ENCODE results near the gene HEMGN.
A peak's percentile ranks its signal among the peaks of the same experiment; 100 is the strongest.

The HEMGN gene

GRCh38 chr9:97984188-97985057 lies 46.5 kb upstream of the HEMGN start:
- peaks cover 5% of the 10 kb centered on the region for H3K79me1 ChIP-seq (ENCODE audit: low read depth, low read length)
- WGBS, 2 donors (ENCODE audit: extremely low coverage in 2 of 2, insufficient read length in 2 of 2, insufficient replicate concordance in 1 of 2) = no CpG with 5 or more reads among the region's 116 CpGs

GRCh38 chr9:97983589-97984187 lies 45.7 kb upstream of the HEMGN start:
- Histone ChIP-seq H2BK15ac (ENCODE audit: low read length) (peak overlapping the region; percentile 89), H3K27me3 (ENCODE audit: control insufficient read depth in 3 of 3, insufficient read depth in 3 of 3, low read depth in 1 of 3, low read length in 3 of 3) (peaks cover 0 to 34% (median 5%) of the 10 kb centered on the region in 3 experiments)

More at GRCh38 chr9:97984188-97985057, 46.5 kb upstream of the HEMGN start:
- H3K27ac ChIP-seq (replicated peaks; ENCODE audit: low read length) = peak overlapping the region; percentile 81
- H2BK120ac ChIP-seq (ENCODE audit: low read depth, low read length) = peak overlapping the region; percentile 40
- H3K4me2 ChIP-seq (ENCODE audit: insufficient read depth, low read length, poor library complexity, severe bottlenecking) = peak overlapping the region; percentile 78
- H2BK5ac ChIP-seq (ENCODE audit: low read length) = peak overlapping the region; percentile 27
- peaks cover 0 to 4% of the 10 kb centered on the region in 2 donors for H3K9me3 ChIP-seq (replicated peaks in 1 of 2; ENCODE audit: control insufficient read depth in 2 of 2, insufficient read depth in 1 of 2, low read depth in 1 of 2, low read length in 2 of 2)
- peak overlapping the region; percentile 89 to 97 for H3K4me3 ChIP-seq (ENCODE audit: low read length in 2 of 2)
- DNase-seq (ENCODE audit: low spot score) = peak; percentile 48
- peaks cover 3 to 14% of the 10 kb centered on the region in 2 donors for H3K4me1 ChIP-seq (ENCODE audit: control insufficient read depth in 2 of 2, insufficient read depth in 1 of 2, low read depth in 1 of 2, low read length in 2 of 2)
- peak overlapping the region; percentile 96 for H3K9ac ChIP-seq (ENCODE audit: low read depth, low read length, poor library complexity)
- H2AFZ ChIP-seq (ENCODE audit: low read length) = peak overlapping the region; percentile 98
- H2AK5ac ChIP-seq (ENCODE audit: low read depth, low read length) = peak overlapping the region; percentile 72
- H3K27me3 ChIP-seq (ENCODE audit: control insufficient read depth in 3 of 3, insufficient read depth in 3 of 3, low read depth in 1 of 3, low read length in 3 of 3) = peaks cover 0 to 29% (median 5%) of the 10 kb centered on the region in 3 experiments
- H4K8ac ChIP-seq (ENCODE audit: low read depth, low read length) = no peak overlapping the region
- H2BK15ac ChIP-seq (ENCODE audit: low read length) = peak overlapping the region; percentile 84
- H3K4ac ChIP-seq (ENCODE audit: low read length) = peak overlapping the region; percentile 77
- H3K36me3 ChIP-seq (replicated peaks in 1 of 2; ENCODE audit: control insufficient read depth in 2 of 2, insufficient read depth in 2 of 2, low read length in 2 of 2) = peaks cover 0 to 12% of the 10 kb centered on the region in 2 donors
- peak overlapping the region; percentile 99 for H3K18ac ChIP-seq (ENCODE audit: low read length)
- peak overlapping the region; percentile 87 for H3K23ac ChIP-seq (ENCODE audit: low read depth, low read length, poor library complexity)
- peak overlapping the region; percentile 99 for H4K91ac ChIP-seq (ENCODE audit: low read depth, low read length, poor library complexity)
- H2BK12ac ChIP-seq (ENCODE audit: low read length) = no peak overlapping the region
- peak overlapping the region; percentile 90 for H3K14ac ChIP-seq (ENCODE audit: low read length)

GRCh38 chr9:97982683-97983588 lies 45.0 kb upstream of the HEMGN start, which contains the start of gene ANP32B:
ANP32B (plus strand) TSS chr9:97983341; CDS start chr9:97983556, 215 bp downstream.
- H3K18ac ChIP-seq (ENCODE audit: low read length) = peak within 1 kb of the TSS; percentile 99
- H2BK120ac ChIP-seq (ENCODE audit: low read depth, low read length) = peak within 1 kb of the TSS; percentile 40
- peak within 1 kb of the TSS; percentile 99 for H3K4me2 ChIP-seq (ENCODE audit: insufficient read depth, low read length, poor library complexity, severe bottlenecking)
- peak within 1 kb of the TSS; percentile 89 to 97 for H3K4me3 ChIP-seq (ENCODE audit: low read length in 2 of 2)
- H3K4ac ChIP-seq (ENCODE audit: low read length) = peak within 1 kb of the TSS; percentile 77
- peak within 1 kb of the TSS; percentile 98 for H2AFZ ChIP-seq (ENCODE audit: low read length)
- WGBS, 2 donors (ENCODE audit: extremely low coverage in 2 of 2, insufficient read length in 2 of 2, insufficient replicate concordance in 1 of 2) = no CpG with 5 or more reads among the region's 105 CpGs
- H3K9me3 ChIP-seq (replicated peaks in 1 of 2; ENCODE audit: control insufficient read depth in 2 of 2, insufficient read depth in 1 of 2, low read depth in 1 of 2, low read length in 2 of 2) = peaks cover 0 to 4% of the 10 kb centered on the region in 2 donors
- peaks cover 5% of the 10 kb centered on the region for H3K79me1 ChIP-seq (ENCODE audit: low read depth, low read length)
- DNase-seq (ENCODE audit: low spot score) = peak; percentile 91
- peak within 1 kb of the TSS; percentile 81 for H3K27ac ChIP-seq (replicated peaks; ENCODE audit: low read length)
- H2BK15ac ChIP-seq (ENCODE audit: low read length) = peak within 1 kb of the TSS; percentile 89
- peaks cover 0 to 12% of the 10 kb centered on the region in 2 donors for H3K36me3 ChIP-seq (replicated peaks in 1 of 2; ENCODE audit: control insufficient read depth in 2 of 2, insufficient read depth in 2 of 2, low read length in 2 of 2)
- peak within 1 kb of the TSS; percentile 92 for H3K23ac ChIP-seq (ENCODE audit: low read depth, low read length, poor library complexity)
- no peak within 1 kb of the TSS for H2BK12ac ChIP-seq (ENCODE audit: low read length)
- H3K27me3 ChIP-seq (ENCODE audit: control insufficient read depth in 3 of 3, insufficient read depth in 3 of 3, low read depth in 1 of 3, low read length in 3 of 3) = peaks cover 0 to 36% (median 5%) of the 10 kb centered on the region in 3 experiments
- peak within 1 kb of the TSS; percentile 97 for H3K9ac ChIP-seq (ENCODE audit: low read depth, low read length, poor library complexity)
- H2BK5ac ChIP-seq (ENCODE audit: low read length) = peak within 1 kb of the TSS; percentile 27
- H4K91ac ChIP-seq (ENCODE audit: low read depth, low read length, poor library complexity) = peak within 1 kb of the TSS; percentile 99
- H2AK5ac ChIP-seq (ENCODE audit: low read depth, low read length) = peak within 1 kb of the TSS; percentile 49
- peak within 1 kb of the TSS; percentile 92 for H3K14ac ChIP-seq (ENCODE audit: low read length)
- peaks cover 3 to 14% of the 10 kb centered on the region in 2 donors for H3K4me1 ChIP-seq (ENCODE audit: control insufficient read depth in 2 of 2, insufficient read depth in 1 of 2, low read depth in 1 of 2, low read length in 2 of 2)
- H4K8ac ChIP-seq (ENCODE audit: low read depth, low read length) = no peak within 1 kb of the TSS

More at GRCh38 chr9:97983589-97984187, 45.7 kb upstream of the HEMGN start:
- H4K8ac ChIP-seq (ENCODE audit: low read depth, low read length) = no peak overlapping the region
- peak overlapping the region; percentile 97 for H3K9ac ChIP-seq (ENCODE audit: low read depth, low read length, poor library complexity)
- H3K4me1 ChIP-seq (ENCODE audit: control insufficient read depth in 2 of 2, insufficient read depth in 1 of 2, low read depth in 1 of 2, low read length in 2 of 2) = peaks cover 3 to 14% of the 10 kb centered on the region in 2 donors
- WGBS, 2 donors (ENCODE audit: extremely low coverage in 2 of 2, insufficient read length in 2 of 2, insufficient replicate concordance in 1 of 2) = no CpG with 5 or more reads among the region's 70 CpGs
- H3K4ac ChIP-seq (ENCODE audit: low read length) = no peak overlapping the region
- peak overlapping the region; percentile 78 for H3K4me2 ChIP-seq (ENCODE audit: insufficient read depth, low read length, poor library complexity, severe bottlenecking)
- peak overlapping the region; percentile 27 for H2BK5ac ChIP-seq (ENCODE audit: low read length)
- H3K23ac ChIP-seq (ENCODE audit: low read depth, low read length, poor library complexity) = peak overlapping the region; percentile 22
- peaks cover 0 to 12% of the 10 kb centered on the region in 2 donors for H3K36me3 ChIP-seq (replicated peaks in 1 of 2; ENCODE audit: control insufficient read depth in 2 of 2, insufficient read depth in 2 of 2, low read length in 2 of 2)
- peaks cover 5% of the 10 kb centered on the region for H3K79me1 ChIP-seq (ENCODE audit: low read depth, low read length)
- DNase-seq (ENCODE audit: low spot score) = no peak
- H3K18ac ChIP-seq (ENCODE audit: low read length) = peak overlapping the region; percentile 99
- H3K4me3 ChIP-seq (ENCODE audit: low read length in 2 of 2) = peak overlapping the region; percentile 89 to 97
- peak overlapping the region; percentile 81 for H3K27ac ChIP-seq (replicated peaks; ENCODE audit: low read length)
- H3K14ac ChIP-seq (ENCODE audit: low read length) = no peak overlapping the region
- no peak overlapping the region for H2BK12ac ChIP-seq (ENCODE audit: low read length)
- peak overlapping the region; percentile 98 for H2AFZ ChIP-seq (ENCODE audit: low read length)
- H4K91ac ChIP-seq (ENCODE audit: low read depth, low read length, poor library complexity) = no peak overlapping the region
- peak overlapping the region; percentile 49 for H2AK5ac ChIP-seq (ENCODE audit: low read depth, low read length)
- H3K9me3 ChIP-seq (replicated peaks in 1 of 2; ENCODE audit: control insufficient read depth in 2 of 2, insufficient read depth in 1 of 2, low read depth in 1 of 2, low read length in 2 of 2) = peaks cover 0 to 4% of the 10 kb centered on the region in 2 donors
- H2BK120ac ChIP-seq (ENCODE audit: low read depth, low read length) = peak overlapping the region; percentile 40
